ENCODE data around the gene MBTD1. TPM values are rescaled to one million over a fixed set of nuclear protein-coding genes. Genes with fewer than 3 reads are reported as not detected.

The MBTD1 gene
- total RNA-seq, 4 donors from 2014 or later: 15.3 to 91.7 (median 25.8) TPM

- H3K36me3 ChIP-seq: peaks cover 8% of the 10 kb centered on the region
- DNase-seq (ENCODE audit: low spot score in 2 of 2): no peak
- H3K27me3 ChIP-seq: no peaks in the 10 kb centered on the region
- 38% methylated on average over 3 of the region's 3 CpGs for WGBS
- TF ChIP-seq EP300 (IDR thresholded peaks at IDR 0.05) (no peak), POLR2A (IDR thresholded peaks at IDR 0.05) (no peak), POLR2AphosphoS5 (IDR thresholded peaks at IDR 0.05) (no peak)
- TF ChIP-seq, protein P1, sequence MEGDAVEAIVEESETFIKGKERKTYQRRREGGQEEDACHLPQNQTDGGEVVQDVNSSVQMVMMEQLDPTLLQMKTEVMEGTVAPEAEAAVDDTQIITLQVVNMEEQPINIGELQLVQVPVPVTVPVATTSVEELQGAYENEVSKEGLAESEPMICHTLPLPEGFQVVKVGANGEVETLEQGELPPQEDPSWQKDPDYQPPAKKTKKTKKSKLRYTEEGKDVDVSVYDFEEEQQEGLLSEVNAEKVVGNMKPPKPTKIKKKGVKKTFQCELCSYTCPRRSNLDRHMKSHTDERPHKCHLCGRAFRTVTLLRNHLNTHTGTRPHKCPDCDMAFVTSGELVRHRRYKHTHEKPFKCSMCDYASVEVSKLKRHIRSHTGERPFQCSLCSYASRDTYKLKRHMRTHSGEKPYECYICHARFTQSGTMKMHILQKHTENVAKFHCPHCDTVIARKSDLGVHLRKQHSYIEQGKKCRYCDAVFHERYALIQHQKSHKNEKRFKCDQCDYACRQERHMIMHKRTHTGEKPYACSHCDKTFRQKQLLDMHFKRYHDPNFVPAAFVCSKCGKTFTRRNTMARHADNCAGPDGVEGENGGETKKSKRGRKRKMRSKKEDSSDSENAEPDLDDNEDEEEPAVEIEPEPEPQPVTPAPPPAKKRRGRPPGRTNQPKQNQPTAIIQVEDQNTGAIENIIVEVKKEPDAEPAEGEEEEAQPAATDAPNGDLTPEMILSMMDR (IDR thresholded peaks at IDR 0.05): no peak
- no peak overlapping the region for H3K4me3 ChIP-seq
- no peaks in the 10 kb centered on the region for H3K9me3 ChIP-seq
- H3K27ac ChIP-seq: peak overlapping the region; percentile 61
- H3K4me1 ChIP-seq: peaks cover 53% of the 10 kb centered on the region
These were observed 2.4 kb downstream of the MBTD1 start for GRCh38 chr17:51257150-51258081.

GRCh38 chr17:51256101-51256500 is 3.7 kb downstream of the MBTD1 start:
- TF ChIP-seq, protein P1 (IDR thresholded peaks at IDR 0.05): no peak
- TF ChIP-seq POLR2AphosphoS5 (IDR thresholded peaks at IDR 0.05): no peak
- TF ChIP-seq EP300 (IDR thresholded peaks at IDR 0.05): no peak
- TF ChIP-seq POLR2A (IDR thresholded peaks at IDR 0.05): no peak
- no peak for DNase-seq (ENCODE audit: low spot score in 2 of 2)
- no peaks in the 10 kb centered on the region for H3K27me3 ChIP-seq
- H3K9me3 ChIP-seq: no peaks in the 10 kb centered on the region
- H3K4me3 ChIP-seq: no peak overlapping the region
- H3K36me3 ChIP-seq: peaks cover 14% of the 10 kb centered on the region
- WGBS: 90% methylated on average over 3 of the region's 3 CpGs
- peaks cover 42% of the 10 kb centered on the region for H3K4me1 ChIP-seq
- no peak overlapping the region for H3K27ac ChIP-seq

GRCh38 chr17:51255673-51256072 is 4.2 kb downstream of the MBTD1 start:
- Histone ChIP-seq H3K9me3 (no peaks in the 10 kb centered on the region), H3K4me1 (peaks cover 39% of the 10 kb centered on the region), H3K36me3 (peaks cover 14% of the 10 kb centered on the region), H3K4me3 (no peak overlapping the region), H3K27me3 (no peaks in the 10 kb centered on the region), H3K27ac (no peak overlapping the region)
- TF ChIP-seq EP300 (IDR thresholded peaks at IDR 0.05) (no peak), POLR2A (IDR thresholded peaks at IDR 0.05) (no peak), POLR2AphosphoS5 (IDR thresholded peaks at IDR 0.05) (no peak)
- WGBS: 86% methylated on average over 6 of the region's 6 CpGs
- DNase-seq (ENCODE audit: low spot score in 2 of 2): no peak

DNA sequence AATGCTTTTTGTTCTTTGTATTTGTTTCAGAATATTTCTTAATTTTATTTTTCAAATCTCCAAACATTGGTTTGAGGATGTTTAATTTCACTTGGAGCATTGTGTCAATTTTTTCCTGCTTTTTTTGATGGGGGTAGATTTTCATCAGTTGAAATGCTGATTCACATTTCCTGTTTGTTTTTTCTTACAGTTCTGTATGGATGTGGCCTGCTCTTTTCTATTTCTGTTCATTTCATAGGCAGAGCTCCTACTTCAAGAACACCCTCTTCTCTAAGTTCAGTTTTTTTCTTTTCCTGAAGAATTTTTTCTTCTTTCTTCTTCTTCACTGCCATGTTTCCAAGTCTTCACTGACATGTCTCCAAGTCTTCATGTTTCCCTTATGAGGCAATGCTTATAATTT is 8.8 kb downstream of the MBTD1 start:
- no peaks in the 10 kb centered on the region for H3K27me3 ChIP-seq
- no peak for DNase-seq (ENCODE audit: low spot score in 2 of 2)
- no peaks in the 10 kb centered on the region for H3K9me3 ChIP-seq
- H3K27ac ChIP-seq: no peak overlapping the region
- peaks cover 14% of the 10 kb centered on the region for H3K36me3 ChIP-seq
- H3K4me3 ChIP-seq: no peak overlapping the region
- TF ChIP-seq POLR2A (IDR thresholded peaks at IDR 0.05) (no peak), POLR2AphosphoS5 (IDR thresholded peaks at IDR 0.05) (no peak), EP300 (IDR thresholded peaks at IDR 0.05) (no peak)
- TF ChIP-seq, protein P1 (IDR thresholded peaks at IDR 0.05): no peak
- H3K4me1 ChIP-seq: peaks cover 6% of the 10 kb centered on the region

DNA sequence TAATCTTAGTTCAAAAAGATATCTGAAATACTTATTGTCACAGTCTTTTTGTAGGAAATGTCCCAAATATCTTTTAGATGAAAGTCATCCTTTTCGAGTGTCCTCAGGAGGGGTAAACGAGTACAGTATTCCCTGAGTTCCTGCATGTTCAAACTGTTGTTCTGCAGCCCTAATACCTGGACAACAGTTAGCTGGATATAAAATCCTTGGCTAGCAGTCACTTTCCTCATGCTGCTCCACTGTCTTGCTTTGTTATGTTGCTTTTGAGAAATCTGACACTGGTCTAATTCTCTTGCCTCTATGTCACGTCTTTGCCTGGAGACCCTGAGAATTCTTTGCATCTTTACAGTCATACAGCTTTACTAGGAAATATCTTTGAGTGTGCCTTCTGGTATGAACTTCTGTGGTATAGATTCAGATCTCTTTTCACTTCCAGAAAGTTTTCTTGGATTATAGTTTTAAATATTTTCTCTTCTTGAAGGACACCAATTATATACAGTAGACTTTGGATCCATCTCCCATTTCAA is 9.5 kb downstream of the MBTD1 start:
- H3K27me3 ChIP-seq: no peaks in the 10 kb centered on the region
- H3K36me3 ChIP-seq: peaks cover 14% of the 10 kb centered on the region
- no peak for TF ChIP-seq POLR2A (IDR thresholded peaks at IDR 0.05)
- no peak for TF ChIP-seq EP300 (IDR thresholded peaks at IDR 0.05)
- TF ChIP-seq, protein P1 (IDR thresholded peaks at IDR 0.05): no peak
- no peak for TF ChIP-seq POLR2AphosphoS5 (IDR thresholded peaks at IDR 0.05)
- WGBS: 90% methylated on average over 3 of the region's 3 CpGs
- H3K27ac ChIP-seq: no peak overlapping the region
- no peak overlapping the region for H3K4me3 ChIP-seq
- DNase-seq (ENCODE audit: low spot score in 2 of 2): no peak
- H3K9me3 ChIP-seq: no peaks in the 10 kb centered on the region
- peaks cover under 1% of the 10 kb centered on the region for H3K4me1 ChIP-seq

Measured in suprapubic skin (tissue), 4 donors.